H9 (cell line): ENCODE data around the gene RAG1. TPM values are rescaled to one million over a fixed set of nuclear protein-coding genes. Genes with fewer than 3 reads are reported as not detected.

Source experiments
- DNase-seq: peaks from one replicate; pipeline ENCODE4 v3.0.0-alpha.2; 2017
- H2AFZ ChIP-seq: one replicate; pipeline ENCODE4 v1.6.1; 2013; ENCODE audit warnings: mild to moderate bottlenecking, low read length, control low read depth, moderate library complexity
- H2AK5ac ChIP-seq: 2 replicates; pipeline ENCODE4 v1.6.1; 2013; ENCODE audit warnings: low read length, control low read depth, mixed read lengths; ENCODE audit not compliant: insufficient read length
- H2BK120ac ChIP-seq: one replicate; pipeline ENCODE4 v1.6.1; 2013; ENCODE audit warnings: low read depth, mild to moderate bottlenecking, low read length, control low read depth, inconsistent platforms; ENCODE audit not compliant: poor library complexity, severe bottlenecking
- H2BK12ac ChIP-seq: 2 replicates; pipeline ENCODE4 v1.6.1; 2013; ENCODE audit warnings: low read length, control low read depth, mixed read lengths, low read depth; ENCODE audit not compliant: insufficient read length
- H2BK15ac ChIP-seq: 2 replicates; pipeline ENCODE4 v1.6.1; 2013; ENCODE audit warnings: low read depth, low read length, control low read depth
- H2BK20ac ChIP-seq: one replicate; pipeline ENCODE4 v1.6.1; 2013; ENCODE audit warnings: low read depth, mild to moderate bottlenecking, low read length, control low read depth, inconsistent platforms; ENCODE audit not compliant: poor library complexity, severe bottlenecking
- H2BK5ac ChIP-seq: 2 replicates; pipeline ENCODE4 v1.6.1; 2013; ENCODE audit warnings: low read length, control low read depth, mixed read lengths; ENCODE audit not compliant: insufficient read length
- H3K14ac ChIP-seq: 2 replicates; pipeline ENCODE4 v1.6.1; 2013; ENCODE audit warnings: low read length, control low read depth; ENCODE audit not compliant: insufficient read depth
- H3K18ac ChIP-seq: 2 replicates; pipeline ENCODE4 v1.6.1; 2013; ENCODE audit warnings: low read depth, mild to moderate bottlenecking, mixed read lengths, low read length, control low read depth; ENCODE audit not compliant: insufficient read length
- H3K23ac ChIP-seq: 2 replicates; pipeline ENCODE4 v1.6.1; 2013; ENCODE audit warnings: low read length, control low read depth, mixed read lengths, low read depth; ENCODE audit not compliant: insufficient read length
- H3K23me2 ChIP-seq: 2 replicates; pipeline ENCODE4 v1.6.1; 2013; ENCODE audit warnings: low read depth, mild to moderate bottlenecking, mixed read lengths, low read length, control low read depth; ENCODE audit not compliant: insufficient read length, poor library complexity, severe bottlenecking
- H3K27ac ChIP-seq: 2 replicates; pipeline ENCODE4 v1.5.1; 2013; ENCODE audit warnings: low read length, control low read depth, mixed read lengths, low read depth; ENCODE audit not compliant: insufficient read length
- H3K27me3 ChIP-seq: 2 replicates; pipeline ENCODE4 v1.6.1; 2013; ENCODE audit warnings: low read length, control low read depth, inconsistent platforms; ENCODE audit not compliant: insufficient read depth
- H3K4ac ChIP-seq: 2 replicates; pipeline ENCODE4 v1.6.1; 2013; ENCODE audit warnings: low read depth, mild to moderate bottlenecking, control low read depth, inconsistent platforms, low read length, moderate library complexity
- H3K4me1 ChIP-seq: 2 replicates; pipeline ENCODE4 v1.6.1; 2013; ENCODE audit warnings: low read length, control low read depth, inconsistent platforms; ENCODE audit not compliant: insufficient read depth
- H3K4me2 ChIP-seq: 2 replicates; pipeline ENCODE4 v1.6.1; 2013; ENCODE audit warnings: low read length, control low read depth, mixed read lengths; ENCODE audit not compliant: insufficient read length, insufficient read depth
- H3K56ac ChIP-seq: 2 replicates; pipeline ENCODE4 v1.6.1; 2013; ENCODE audit warnings: low read depth, mild to moderate bottlenecking, mixed read lengths, low read length, control low read depth; ENCODE audit not compliant: insufficient read length
- H3K79me1 ChIP-seq: 2 replicates; pipeline ENCODE4 v1.6.1; 2013; ENCODE audit warnings: low read depth, mild to moderate bottlenecking, moderate library complexity, low read length, control low read depth, inconsistent platforms; ENCODE audit not compliant: insufficient read depth, poor library complexity, severe bottlenecking
- H3K79me2 ChIP-seq: 2 replicates; pipeline ENCODE4 v1.6.1; 2013; ENCODE audit warnings: low read length, control low read depth, inconsistent platforms; ENCODE audit not compliant: insufficient read depth
- H3K9ac ChIP-seq: 2 replicates; pipeline ENCODE4 v1.6.1; 2013; ENCODE audit warnings: low read length, control low read depth, mixed read lengths; ENCODE audit not compliant: insufficient read length; ENCODE audit errors: extremely low read depth
- H3K9me3 ChIP-seq: one replicate; pipeline ENCODE4 v1.6.1; 2013; ENCODE audit warnings: low read depth, low read length, inconsistent platforms; ENCODE audit not compliant: control insufficient read depth
- H3T11ph ChIP-seq: one replicate; pipeline ENCODE4 v1.6.1; 2013; ENCODE audit warnings: mild to moderate bottlenecking, low read length, control low read depth, inconsistent platforms
- H4K20me1 ChIP-seq: one replicate; pipeline ENCODE4 v1.6.1; 2013; ENCODE audit not compliant: control insufficient read depth, insufficient read length, insufficient read depth
- H4K5ac ChIP-seq: 2 replicates; pipeline ENCODE4 v1.6.1; 2013; ENCODE audit warnings: low read depth, mild to moderate bottlenecking, mixed read lengths, low read length, control low read depth; ENCODE audit not compliant: insufficient read length
- H4K8ac ChIP-seq: replicated peaks from 2 replicates; pipeline ENCODE4 v1.6.1; 2013; ENCODE audit warnings: low read length, control low read depth, mixed read lengths, low read depth; ENCODE audit not compliant: insufficient read length
- H4K91ac ChIP-seq: 2 replicates; pipeline ENCODE4 v1.6.1; 2013; ENCODE audit warnings: low read depth, mild to moderate bottlenecking, moderate library complexity, mixed read lengths, low read length, control low read depth; ENCODE audit not compliant: insufficient read length
- H3K27ac Mint-ChIP-seq, 3 experiments: 2 replicates in 2 of 3; 3 replicates in 1 of 3; pipeline ENCODE4 v1.8.0; 2020 to 2021; ENCODE audit warnings: mixed read lengths in 3 of 3, mild to moderate bottlenecking in 1 of 3, moderate library complexity in 1 of 3
- H3K27me3 Mint-ChIP-seq: 2 replicates; pipeline ENCODE4 v1.8.0; 2021; ENCODE audit warnings: low read depth, mild to moderate bottlenecking, moderate library complexity, mixed read lengths
- H3K36me3 Mint-ChIP-seq, 3 experiments: 2 replicates in 2 of 3; 3 replicates in 1 of 3; pipeline ENCODE4 v1.8.0; 2020 to 2021; ENCODE audit warnings: low read depth in 3 of 3, mixed read lengths in 3 of 3; ENCODE audit not compliant: insufficient read depth in 1 of 3
- H3K4me1 Mint-ChIP-seq, 2 experiments: 2 replicates each; pipeline ENCODE4 v1.8.0; 2020; ENCODE audit warnings: mixed read lengths in 2 of 2
- H3K4me3 Mint-ChIP-seq, 2 experiments: 2 replicates in 1 of 2; 3 replicates in 1 of 2; pipeline ENCODE4 v1.8.0; 2020 to 2021; ENCODE audit warnings: mild to moderate bottlenecking in 2 of 2, mixed read lengths in 2 of 2, moderate library complexity in 1 of 2
- H3K9me3 Mint-ChIP-seq, 2 experiments: 2 replicates in 1 of 2; 3 replicates in 1 of 2; pipeline ENCODE4 v1.8.0; 2020; ENCODE audit warnings: mild to moderate bottlenecking in 2 of 2, mixed read lengths in 2 of 2, moderate library complexity in 1 of 2
- CTCF ChIP-seq: fragments of 200-600 bp; sonication (generic); conservative IDR thresholded peaks from 3 replicates; pipeline ENCODE4 v1.8.0; 2021; ENCODE audit warnings: antibody characterized with exemption, mild to moderate bottlenecking
- WGBS: extraction: QIAGEN DNeasy Blood & Tissue Kit; methylation state at CpG from one replicate; pipeline ENCODE4 v1.1.7; 2013; ENCODE audit warnings: missing lambda C conversion rate, low lambda C conversion rate, mixed read lengths; ENCODE audit not compliant: insufficient read length; ENCODE audit errors: extremely low coverage; 5-methylcytosine and 5-hydroxymethylcytosine counted together
- total RNA-seq: library from RNA; stranded (reverse); gene quantifications from 2 replicates; pipeline ENCODE4 v1.2.1, GENCODE V29; 2021

Gene RAG1
- total RNA-seq, 1 experiment from 2014 or later: 0.70 TPM

- H3K27me3 Mint-ChIP-seq: peaks cover 12% of the 10 kb centered on the region
- Histone ChIP-seq H3K23ac (no peak overlapping the region), H2AK5ac (no peak overlapping the region), H2BK15ac (no peak overlapping the region), H2BK20ac (no peak overlapping the region), H3K23me2 (no peaks in the 10 kb centered on the region), H3K4me1 (no peaks in the 10 kb centered on the region), H3K79me1 (no peaks in the 10 kb centered on the region), H3K14ac (no peak overlapping the region), H3K56ac (no peak overlapping the region), H3K27ac (no peak overlapping the region), H3T11ph (no peak overlapping the region), H2BK5ac (no peak overlapping the region), H2AFZ (no peak overlapping the region), H4K8ac (no peak overlapping the region), H3K79me2 (no peaks in the 10 kb centered on the region), H2BK120ac (no peak overlapping the region), H4K5ac (no peak overlapping the region), H2BK12ac (no peak overlapping the region), H4K91ac (no peak overlapping the region), H3K9ac (no peak overlapping the region), H3K4ac (no peak overlapping the region), H3K18ac (no peak overlapping the region), H4K20me1 (no peaks in the 10 kb centered on the region), H3K4me2 (no peak overlapping the region), H3K9me3 (no peaks in the 10 kb centered on the region), H3K27me3 (no peaks in the 10 kb centered on the region)
- no peak overlapping the region for H3K4me3 Mint-ChIP-seq
- no peak for DNase-seq
- no peak for TF ChIP-seq CTCF
- H3K27ac Mint-ChIP-seq: no peak overlapping the region; a peak in 1 of 7 replicates
- no peaks in the 10 kb centered on the region for H3K4me1 Mint-ChIP-seq
- WGBS: no CpG with 5 or more reads among the region's 8 CpGs
- peaks cover 0 to under 1% of the 10 kb centered on the region in 2 experiments; a peak in 2 of 5 replicates for H3K9me3 Mint-ChIP-seq
- no peaks in the 10 kb centered on the region for H3K36me3 Mint-ChIP-seq
Measured at GRCh38 chr11:36532941-36533601, 34.7 kb upstream of the RAG1 start.
